ENCODE data around the gene NBPF1.
"Not testable (repeated sequence)": the region's sequence is repeated elsewhere in the genome, so short reads cannot be mapped to it uniquely, and the experiment has no call there.

Gene NBPF1

GRCh38 chr1:16519255-16519951 lies 94.0 kb downstream of the NBPF1 start:
- in situ Hi-C loops (cut with HindIII; ENCODE audit: low sequenced_read_pairs), result not testable (repeated sequence)

DNA sequence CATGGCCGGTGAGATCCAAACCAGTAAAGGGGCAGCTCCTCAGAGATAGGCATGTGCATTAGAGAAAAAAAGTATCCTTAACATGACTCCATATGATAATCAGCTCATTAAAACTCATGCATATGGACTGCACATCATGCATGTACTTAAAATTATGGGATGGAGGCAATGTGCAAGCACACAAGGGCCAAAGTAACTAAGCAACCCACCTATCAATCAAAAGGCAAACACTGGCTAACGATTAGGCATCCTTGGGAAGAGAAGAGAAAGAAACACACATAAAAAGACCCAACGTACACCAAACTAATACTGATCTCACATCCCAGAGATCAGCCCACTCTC lies 94.5 kb downstream of the NBPF1 start:
- in situ Hi-C loops (cut with HindIII; ENCODE audit: low sequenced_read_pairs), result not testable (repeated sequence)

GRCh38 chr1:16516694-16517410 lies 96.5 kb downstream of the NBPF1 start:
- in situ Hi-C loops (cut with HindIII; ENCODE audit: low sequenced_read_pairs), result not testable (repeated sequence)

GRCh38 chr1:16514107-16515055 lies 99.0 kb downstream of the NBPF1 start, which contains the start of gene RNU1-1:
Gene RNU1-1 (minus strand): TSS chr1:16514285.
- in situ Hi-C loops (cut with HindIII; ENCODE audit: low sequenced_read_pairs), result not testable (repeated sequence)

DNA sequence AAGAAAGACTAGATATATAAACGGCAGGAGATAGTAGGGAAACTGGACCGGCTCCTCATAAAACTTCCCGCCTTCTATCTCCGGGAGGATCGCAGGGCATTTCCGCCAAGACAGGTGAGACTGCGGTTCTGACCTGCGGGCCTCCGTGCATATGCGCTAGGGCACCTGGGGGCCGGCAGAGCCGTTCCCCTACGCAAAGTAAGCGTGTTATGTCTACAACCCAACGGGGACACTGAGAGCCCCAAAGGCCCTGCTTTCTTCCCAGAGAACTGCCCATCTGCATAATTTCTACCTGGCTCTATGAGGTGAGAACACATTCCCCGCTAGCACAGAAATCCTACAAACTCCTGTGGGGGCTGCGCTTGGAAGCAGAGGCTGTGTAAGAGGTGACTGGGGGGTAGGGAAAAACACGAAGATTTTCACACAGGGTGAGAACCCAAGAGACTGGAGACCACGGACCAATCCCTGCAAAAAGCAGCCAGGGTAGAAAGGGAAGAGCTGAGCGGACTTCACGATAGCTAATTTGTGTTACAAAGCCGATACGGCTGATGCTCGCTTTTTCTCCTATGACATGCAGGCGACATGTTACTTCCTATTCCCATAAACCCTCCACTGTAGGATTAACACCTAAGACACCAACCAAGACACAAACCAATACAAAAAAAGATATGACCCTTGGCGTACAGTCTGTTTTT lies 99.8 kb downstream of the NBPF1 start:
- in situ Hi-C loops (cut with HindIII; ENCODE audit: low sequenced_read_pairs), result not testable (repeated sequence)

GRCh38 chr1:16512624-16513411 lies 100.5 kb downstream of the NBPF1 start:
- in situ Hi-C loops (cut with HindIII; ENCODE audit: low sequenced_read_pairs), result not testable (repeated sequence)
